GM13977 (cell line): ENCODE data around the gene HOMER1.

ENCODE experiments used
- DNase-seq: peaks from one replicate; pipeline ENCODE4 v3.0.0; 2012; ENCODE audit warnings: low spot score
- CTCF ChIP-seq: IDR thresholded peaks from 2 replicates; pipeline ENCODE4 v1.5.1; 2012; ENCODE audit warnings: mild to moderate bottlenecking, control low read depth; ENCODE audit not compliant: insufficient read depth; ENCODE audit errors: extremely low read depth, missing control alignments
- in situ Hi-C: fragments of 300-500 bp; cut with MboI; formaldehyde crosslinking; loops from one replicate; pipeline ENCODE4 v1.12.0; 2022; ENCODE audit warnings: low sequenced_read_pairs, low pct_unique_long_range_greater_than_20kb, mixed read lengths, inconsistent platforms; ENCODE audit not compliant: unreplicated experiment

The HOMER1 gene

GRCh38 chr5:79507251-79508205, 6.4 kb downstream of the HOMER1 start:
- no peak for DNase-seq
- in situ Hi-C loops = no loop called here
- TF ChIP-seq CTCF = no peak

GRCh38 chr5:79505138-79505537, 8.8 kb downstream of the HOMER1 start:
- in situ Hi-C loops = no loop called here
- DNase-seq = no peak
- no peak for TF ChIP-seq CTCF

- TF ChIP-seq CTCF = no peak
- DNase-seq = no peak
- in situ Hi-C loops = no loop called here
Observed at GRCh38 chr5:79503794-79504495, 10.0 kb downstream of the HOMER1 start.

- no peak for TF ChIP-seq CTCF
- no peak for DNase-seq
- in situ Hi-C loops = no loop called here
Observed at GRCh38 chr5:79499640-79500273, 14.2 kb downstream of the HOMER1 start.

GRCh38 chr5:79495311-79495710, 18.6 kb downstream of the HOMER1 start:
- no peak for TF ChIP-seq CTCF
- DNase-seq = no peak
- in situ Hi-C loops = no loop called here

GRCh38 chr5:79493596-79494345, 20.2 kb downstream of the HOMER1 start:
- DNase-seq = no peak
- no peak for TF ChIP-seq CTCF
- in situ Hi-C loops = no loop called here
